Stimulated activated CD8-positive, alpha-beta memory T cell treated with anti-CD3 and anti-CD28 coated beads, Interleukin-4, amount 100 ng/mL, for 24 hours (primary cell): Measurements from ENCODE around the gene CAPZA1.
"Not testable (repeated sequence)": the region's sequence is repeated elsewhere in the genome, so short reads cannot be mapped to it uniquely, and the experiment has no call there.

Experiments
- DNase-seq: peaks from one replicate; pipeline ENCODE4 v3.0.0-alpha.2; 2020; ENCODE audit warnings: low read depth

CAPZA1 gene

DNA sequence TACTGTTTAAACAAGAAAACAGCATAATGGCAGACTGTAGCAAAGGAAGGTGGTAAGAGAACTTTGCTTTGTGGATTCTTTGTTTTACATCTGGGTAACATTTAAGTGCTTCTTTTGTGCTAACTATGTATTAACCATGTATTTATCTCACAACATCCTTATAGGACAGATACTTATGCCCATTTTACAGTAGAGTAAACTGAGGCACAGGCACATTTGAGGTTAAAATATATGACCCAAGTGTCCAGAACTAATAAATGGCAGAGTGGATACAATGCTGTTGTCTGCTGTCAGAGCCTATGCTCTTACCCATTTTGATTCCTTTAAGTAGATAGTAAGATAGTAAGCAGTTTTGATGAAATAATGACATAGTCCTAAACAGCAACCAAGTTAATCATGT lies 7.3 kb downstream of the CAPZA1 start:
- DNase-seq = no peak

- DNase-seq = no peak
Measured at GRCh38 chr1:112628516-112628915, 8.9 kb downstream of the CAPZA1 start.

GRCh38 chr1:112629256-112629655 lies 9.6 kb downstream of the CAPZA1 start:
- no peak for DNase-seq

GRCh38 chr1:112633628-112634027 lies 14.0 kb downstream of the CAPZA1 start:
- no peak for DNase-seq

DNA sequence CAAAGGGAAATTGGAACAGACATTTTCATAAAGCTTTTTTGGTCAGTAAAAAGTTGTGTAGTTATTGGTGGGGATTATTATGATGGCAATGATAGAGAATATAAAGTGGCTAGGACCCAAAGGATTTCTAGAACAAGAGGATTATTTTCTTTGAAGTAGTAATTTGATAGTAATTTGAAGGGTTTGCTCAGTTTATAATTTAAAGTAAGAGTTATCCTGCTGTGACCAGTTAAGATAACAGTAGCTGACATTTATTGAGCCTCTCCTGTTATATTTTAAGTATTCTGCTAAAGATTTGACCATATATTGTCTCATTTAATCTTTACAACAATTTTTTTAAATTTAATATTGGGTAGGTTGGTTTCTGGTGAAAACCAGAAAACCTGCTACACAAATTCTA lies 14.7 kb downstream of the CAPZA1 start:
- DNase-seq = no peak

DNA sequence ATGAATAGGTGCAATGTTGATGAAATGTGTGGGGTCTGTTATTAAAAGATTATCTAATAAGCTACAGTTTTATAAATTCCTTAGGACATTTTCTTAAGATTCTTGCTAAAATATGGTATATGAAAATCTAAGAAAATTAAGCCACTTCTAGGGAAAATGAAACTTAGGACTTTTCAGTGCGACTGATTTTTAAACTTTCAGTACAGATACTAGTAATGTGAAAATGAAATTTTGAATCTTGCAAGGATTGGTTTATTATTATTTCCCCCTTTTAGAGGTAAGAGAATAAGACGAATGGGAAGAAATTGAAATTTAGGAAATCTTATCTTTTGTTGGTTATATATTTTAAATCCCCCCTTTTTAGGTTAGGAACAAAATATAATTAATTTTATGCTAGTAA lies 16.4 kb downstream of the CAPZA1 start:
- no peak for DNase-seq

DNA sequence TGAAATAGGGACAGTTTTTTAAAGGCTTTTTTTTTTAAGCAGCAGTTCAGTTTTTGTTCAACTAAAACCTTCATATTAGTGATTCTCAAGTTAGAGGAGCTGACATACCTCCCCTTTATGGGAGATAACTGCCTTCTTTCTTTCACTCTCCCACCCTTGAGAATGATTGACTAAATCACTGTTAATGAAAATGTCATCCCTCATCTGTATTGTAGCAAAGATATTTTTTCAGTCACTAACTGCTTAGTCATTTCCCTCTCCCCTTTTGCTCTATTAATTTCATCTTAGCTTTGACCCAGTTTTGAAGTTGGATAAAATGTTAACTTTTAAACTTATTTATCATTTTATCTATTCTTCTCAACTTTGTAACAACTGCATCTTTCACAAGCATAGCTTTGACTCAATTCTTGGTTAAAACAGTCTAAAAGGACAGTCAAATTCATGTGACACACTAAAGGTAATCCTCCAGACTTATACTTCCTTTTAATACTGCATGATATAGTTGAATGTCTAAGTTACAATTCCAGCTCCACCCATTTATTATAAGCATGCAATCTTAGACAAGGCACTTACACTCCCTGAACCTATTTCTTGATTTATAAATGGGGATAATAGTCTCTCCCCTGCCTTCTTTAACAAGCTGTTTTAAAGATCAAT lies 17.1 kb downstream of the CAPZA1 start:
- DNase-seq = no peak

DNA sequence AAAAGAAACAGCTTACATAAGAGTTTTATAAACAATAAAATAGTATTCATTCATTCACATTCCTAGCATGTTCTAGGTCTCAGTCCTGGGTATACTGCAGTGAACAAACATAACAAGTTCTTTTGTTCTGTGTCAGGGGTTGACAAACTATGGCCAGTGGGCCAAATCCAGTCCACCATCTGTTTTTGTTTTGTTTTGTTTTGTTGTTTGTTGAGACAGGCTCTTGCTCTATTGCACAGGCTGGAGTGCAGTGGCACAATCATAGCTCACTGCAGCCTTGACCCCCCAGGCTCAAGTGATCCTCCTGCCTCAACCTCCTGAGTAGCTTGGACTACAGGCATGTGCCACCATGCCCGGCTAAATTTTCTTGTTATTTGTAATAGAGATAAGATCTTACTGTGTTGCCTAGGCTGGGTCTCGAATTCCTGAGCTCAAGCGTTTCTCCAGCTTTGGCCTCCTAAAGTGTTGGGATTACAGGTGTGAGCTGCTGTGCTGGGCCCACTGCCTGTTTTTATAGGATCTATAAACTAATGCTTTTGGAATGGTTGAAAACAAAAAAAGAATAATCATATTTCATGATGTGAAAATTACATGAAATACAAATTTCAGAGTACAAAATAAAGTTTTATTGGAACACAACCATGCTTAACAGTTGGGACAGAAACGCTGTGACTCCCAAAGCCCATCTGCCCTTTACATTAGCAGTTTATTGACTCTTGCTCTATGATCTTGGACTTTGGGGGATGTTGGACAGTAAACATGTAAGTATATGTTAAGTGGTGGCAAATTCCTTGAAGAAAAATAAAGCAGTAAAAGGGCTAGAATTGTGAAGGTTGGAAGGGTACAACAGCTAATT lies 17.9 kb downstream of the CAPZA1 start:
- no peak for DNase-seq

DNA sequence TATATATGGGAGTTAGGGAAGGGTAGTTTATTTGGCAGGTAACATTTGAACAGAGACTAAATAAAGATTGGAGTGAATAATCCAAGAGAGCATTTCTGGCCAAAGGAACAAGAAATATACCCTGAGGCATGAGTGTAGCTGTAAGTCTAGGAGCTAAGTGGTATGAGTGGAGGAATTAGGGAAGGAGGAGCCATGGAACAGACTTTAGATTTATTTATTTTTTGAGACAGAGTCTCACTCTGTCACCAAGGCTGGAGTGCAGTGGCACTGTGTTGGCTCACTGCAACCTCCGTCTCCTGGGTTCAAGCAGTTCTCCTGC lies 18.4 kb downstream of the CAPZA1 start:
- DNase-seq = no peak

- DNase-seq = not testable (repeated sequence)
Measured at GRCh38 chr1:112640437-112640836, 20.8 kb downstream of the CAPZA1 start.

DNA sequence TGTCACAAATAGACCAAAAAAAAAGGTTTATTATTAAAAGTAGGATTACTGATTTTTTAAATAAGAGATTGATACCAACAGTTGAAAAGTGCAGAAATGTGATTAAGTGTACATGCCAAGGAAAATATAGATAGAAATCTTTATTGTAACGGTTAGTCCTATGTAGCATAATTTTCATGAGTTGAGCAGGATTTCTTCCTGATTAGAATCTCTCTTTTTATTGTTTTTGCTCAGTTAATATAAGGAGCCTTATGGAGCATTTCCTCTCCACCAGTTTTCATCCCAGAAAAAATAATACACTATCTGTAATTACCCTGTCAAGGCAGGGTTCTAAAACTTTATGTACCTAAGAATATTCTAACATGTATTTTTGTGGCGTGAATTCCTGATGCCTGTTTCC lies 23.4 kb downstream of the CAPZA1 start:
- no peak for DNase-seq

DNA sequence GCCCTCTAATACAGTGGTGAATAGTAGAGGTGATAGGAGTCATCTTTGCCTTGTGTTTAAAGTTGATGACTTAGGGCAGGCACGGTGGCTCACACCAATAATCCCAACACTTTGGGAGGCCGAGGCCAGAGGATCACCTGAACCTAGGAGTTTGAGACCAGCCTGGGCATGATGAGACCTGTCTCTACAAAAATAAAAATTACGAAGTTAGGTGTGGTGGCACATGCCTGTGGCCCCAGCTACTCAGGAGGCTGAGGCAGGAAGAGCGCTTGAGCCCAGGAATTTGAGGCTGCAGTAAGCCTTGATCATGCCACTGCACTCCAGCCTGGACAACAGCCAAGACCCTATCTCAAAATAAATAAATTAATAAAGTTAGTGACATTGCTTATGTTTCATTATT lies 26.6 kb downstream of the CAPZA1 start:
- DNase-seq = no peak

DNA sequence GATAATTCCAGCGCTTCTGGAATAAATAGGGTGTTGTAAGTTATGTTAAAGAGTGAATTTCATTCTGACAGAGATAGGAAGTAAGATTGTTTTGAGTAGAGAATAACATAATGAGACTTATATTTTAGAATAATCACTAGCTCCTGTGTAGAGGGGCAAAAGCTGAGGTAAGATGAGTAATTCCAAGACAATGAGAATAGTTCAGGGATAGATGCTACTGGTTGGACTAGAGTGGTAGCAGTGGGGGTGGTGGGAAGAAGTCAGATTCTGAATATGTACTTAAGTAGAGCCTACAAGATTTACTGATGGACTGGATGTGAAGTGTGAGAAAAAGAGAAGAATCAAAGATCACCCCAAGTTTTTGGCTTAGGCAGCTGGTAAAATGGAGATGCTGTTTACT lies 31.6 kb downstream of the CAPZA1 start:
- no peak for DNase-seq

DNA sequence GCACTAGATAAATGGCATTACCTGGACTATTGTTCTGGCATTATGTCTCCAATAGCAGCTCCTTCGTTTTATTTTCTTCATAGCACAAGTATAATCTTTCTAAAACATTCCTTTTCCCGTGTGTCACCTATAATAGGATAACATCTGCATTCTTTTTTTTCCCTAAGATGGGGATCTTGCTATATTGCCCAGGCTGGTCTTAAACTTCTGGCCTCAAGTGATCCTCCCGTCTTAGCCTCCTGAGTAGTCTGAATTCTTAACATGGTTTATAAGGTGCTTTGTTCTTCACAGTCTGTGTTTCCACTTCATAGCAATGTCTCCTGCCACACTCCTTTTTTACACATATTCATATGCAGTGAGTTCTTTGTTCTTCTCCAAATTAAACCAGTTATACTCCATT lies 46.2 kb downstream of the CAPZA1 start:
- DNase-seq = no peak

GRCh38 chr1:112666946-112667345 lies 47.3 kb downstream of the CAPZA1 start:
- no peak for DNase-seq

DNA sequence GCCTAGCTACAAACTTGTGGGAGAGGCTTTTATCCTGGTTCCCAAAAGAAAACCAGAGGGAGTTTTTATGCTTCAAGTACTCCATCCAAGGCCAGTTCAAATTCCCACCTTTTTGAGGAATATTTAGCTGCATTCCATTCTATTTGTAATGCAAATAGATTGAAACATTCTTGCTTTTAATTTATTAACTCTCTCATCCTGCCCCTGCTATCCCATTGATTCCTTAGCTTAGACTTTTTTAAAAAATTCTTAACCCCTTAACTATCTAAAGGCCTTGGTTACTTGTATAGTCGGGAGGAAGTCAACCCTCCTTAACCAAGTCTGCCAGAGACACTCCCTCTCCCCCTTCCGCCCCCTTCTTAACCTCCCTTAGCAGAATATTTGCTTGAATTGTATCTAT lies 52.4 kb downstream of the CAPZA1 start:
- no peak for DNase-seq

DNA sequence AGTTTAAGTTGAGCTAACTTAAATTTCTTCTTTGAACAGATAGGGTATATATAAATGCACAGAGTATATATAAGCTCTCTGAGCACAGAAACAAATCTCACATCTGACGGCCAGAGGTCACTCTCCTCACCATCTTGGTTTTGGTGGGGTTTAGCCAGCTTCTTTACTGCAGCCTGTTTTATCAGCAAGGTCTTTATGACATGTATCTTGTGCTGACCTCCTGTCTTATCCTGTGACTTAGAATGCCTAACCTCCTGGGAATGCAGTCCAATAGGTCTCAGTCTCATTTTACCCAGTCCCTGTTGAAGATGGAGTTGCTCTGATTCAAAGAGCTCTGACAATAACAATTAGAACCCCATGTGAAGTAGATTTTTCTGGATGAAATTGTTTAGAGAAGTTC lies 53.2 kb downstream of the CAPZA1 start:
- DNase-seq = no peak

DNA sequence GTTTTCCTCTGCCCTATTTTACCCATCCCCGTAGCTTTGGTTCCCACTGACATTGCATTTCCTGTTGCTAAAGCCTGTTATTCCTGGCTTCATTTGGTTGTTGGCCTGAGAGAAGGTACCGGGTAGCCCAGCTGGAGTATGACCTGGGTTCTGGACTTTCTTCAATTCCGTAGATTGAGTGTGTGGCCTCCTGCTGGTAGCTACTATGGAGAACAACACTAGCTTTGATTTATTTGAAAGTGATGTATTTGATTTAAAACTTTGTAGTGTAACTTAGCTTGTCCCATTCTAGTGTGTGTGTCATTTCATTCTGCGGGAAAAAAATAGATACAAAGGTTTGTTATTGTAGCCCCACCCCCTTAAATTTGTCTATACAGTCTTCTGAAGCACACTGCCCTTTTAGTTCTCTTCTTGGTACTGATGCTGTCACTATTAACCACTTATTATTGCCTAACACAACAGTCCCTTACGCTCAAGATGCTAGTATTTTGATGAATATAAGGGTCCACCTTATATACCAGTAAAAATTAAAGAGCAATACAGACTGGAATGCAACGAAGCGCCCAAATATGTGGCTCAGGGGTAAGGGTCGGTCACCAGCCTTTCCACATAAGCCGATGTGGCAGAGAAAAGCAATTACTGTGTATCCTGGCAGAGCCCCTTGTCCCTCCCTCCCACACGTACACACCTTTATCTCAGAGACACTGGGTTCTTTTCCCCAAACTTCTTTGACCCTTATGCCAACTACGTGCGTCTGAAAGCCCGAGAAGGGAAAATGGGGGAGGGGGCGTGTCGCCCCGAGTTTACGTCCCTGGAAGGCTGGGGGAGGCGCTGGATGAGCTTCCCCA lies 54.2 kb downstream of the CAPZA1 start:
- no peak for DNase-seq

DNA sequence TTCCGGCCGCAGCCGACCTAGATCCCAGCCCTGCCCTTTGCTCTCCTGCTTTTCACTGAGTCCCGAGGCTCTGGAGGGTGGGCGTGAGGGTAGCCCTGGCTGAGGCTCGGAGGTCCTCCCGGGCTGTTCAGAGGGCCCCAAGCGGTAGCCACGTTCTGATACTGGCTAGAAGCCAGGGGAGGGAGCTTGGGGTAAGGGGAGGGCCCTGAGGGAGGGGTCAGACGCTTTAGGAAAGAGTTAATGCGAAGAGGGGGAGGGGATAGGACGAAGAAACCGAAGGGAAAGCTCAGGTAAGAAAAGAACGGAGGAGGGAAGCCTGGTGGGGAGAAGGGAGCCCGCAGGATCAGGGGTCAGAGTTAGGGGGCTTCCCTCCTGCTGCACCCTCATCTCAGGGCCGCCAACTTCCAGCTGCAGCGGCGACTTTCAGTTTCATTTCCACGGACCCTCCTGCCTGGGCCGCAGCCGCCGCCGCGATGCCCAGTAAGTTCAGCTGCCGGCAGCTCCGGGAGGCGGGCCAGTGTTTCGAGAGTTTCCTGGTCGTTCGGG lies 54.9 kb downstream of the CAPZA1 start, which contains the start of gene MOV10:
TSS of gene MOV10 (plus strand) at position 220 of the 546 bp plus-strand sequence. CDS start at position 474, 254 bp downstream.
- DNase-seq = peak; percentile 24

- peak; percentile 28 for DNase-seq
Measured at GRCh38 chr1:112674986-112675727, 55.5 kb downstream of the CAPZA1 start.

GRCh38 chr1:112675728-112676381 lies 56.2 kb downstream of the CAPZA1 start:
- no peak for DNase-seq
